ENCODE measurements around the gene PTPRO.

The PTPRO gene

DNA sequence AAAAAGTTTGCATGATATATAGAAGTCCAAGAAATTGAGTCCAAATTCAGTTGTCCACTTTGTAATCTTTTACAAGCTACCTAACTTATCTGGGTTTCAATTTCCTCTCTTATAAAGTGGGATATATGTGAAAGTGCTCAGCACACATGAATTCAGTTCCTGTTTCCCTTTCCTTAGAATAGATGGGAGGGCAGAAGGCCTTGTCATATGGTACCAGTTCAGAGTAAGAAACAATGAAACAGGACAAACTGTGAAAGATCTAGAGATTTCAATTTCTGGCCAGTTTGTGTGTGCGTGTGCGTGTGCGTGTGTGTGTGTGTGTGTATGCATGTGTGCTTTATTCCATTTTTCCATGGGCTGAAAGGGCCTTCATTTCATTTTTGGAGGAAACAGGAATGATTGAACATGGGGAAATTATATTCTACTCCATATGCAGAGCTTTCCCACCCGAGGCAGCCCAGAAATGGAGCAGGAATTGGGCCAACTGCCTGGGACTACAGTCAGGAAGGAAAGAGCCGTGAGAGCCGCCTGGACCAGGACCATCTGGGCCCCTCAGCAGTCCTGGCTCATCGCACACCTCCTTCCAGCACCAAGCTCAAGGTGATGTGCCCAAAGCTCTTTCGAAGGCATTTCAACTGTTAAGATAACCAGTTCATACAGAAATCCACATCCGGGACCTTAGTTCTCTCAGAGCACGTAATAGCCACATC is 283.7 kb downstream of the PTPRO start:
- Histone ChIP-seq H3K27ac (ENCODE audit: low read depth, low read length) (no peak overlapping the region), H4K20me1 (ENCODE audit: low read depth, low read length) (no peaks in the 10 kb centered on the region), H3K9me3 (ENCODE audit: insufficient read depth, low read length) (no peaks in the 10 kb centered on the region), H3K4me2 (ENCODE audit: low read depth, low read length, poor library complexity, severe bottlenecking) (no peak overlapping the region), H3K27me3 (ENCODE audit: low read length) (no peaks in the 10 kb centered on the region), H3K79me2 (ENCODE audit: insufficient read depth, low read length) (no peaks in the 10 kb centered on the region), H3K9ac (ENCODE audit: low read length) (no peak overlapping the region), H3K4me3 (ENCODE audit: insufficient read depth, low read length, poor library complexity, severe bottlenecking) (no peak overlapping the region), H3K9me2 (replicated peaks; ENCODE audit: insufficient read depth, low read length) (no peaks in the 10 kb centered on the region), H3F3A (ENCODE audit: insufficient read depth) (no peaks in the 10 kb centered on the region), H2AFZ (ENCODE audit: low read depth, low read length, severe bottlenecking) (no peak overlapping the region), H3K36me3 (ENCODE audit: low read length) (no peaks in the 10 kb centered on the region)
- TF ChIP-seq, protein P1, sequence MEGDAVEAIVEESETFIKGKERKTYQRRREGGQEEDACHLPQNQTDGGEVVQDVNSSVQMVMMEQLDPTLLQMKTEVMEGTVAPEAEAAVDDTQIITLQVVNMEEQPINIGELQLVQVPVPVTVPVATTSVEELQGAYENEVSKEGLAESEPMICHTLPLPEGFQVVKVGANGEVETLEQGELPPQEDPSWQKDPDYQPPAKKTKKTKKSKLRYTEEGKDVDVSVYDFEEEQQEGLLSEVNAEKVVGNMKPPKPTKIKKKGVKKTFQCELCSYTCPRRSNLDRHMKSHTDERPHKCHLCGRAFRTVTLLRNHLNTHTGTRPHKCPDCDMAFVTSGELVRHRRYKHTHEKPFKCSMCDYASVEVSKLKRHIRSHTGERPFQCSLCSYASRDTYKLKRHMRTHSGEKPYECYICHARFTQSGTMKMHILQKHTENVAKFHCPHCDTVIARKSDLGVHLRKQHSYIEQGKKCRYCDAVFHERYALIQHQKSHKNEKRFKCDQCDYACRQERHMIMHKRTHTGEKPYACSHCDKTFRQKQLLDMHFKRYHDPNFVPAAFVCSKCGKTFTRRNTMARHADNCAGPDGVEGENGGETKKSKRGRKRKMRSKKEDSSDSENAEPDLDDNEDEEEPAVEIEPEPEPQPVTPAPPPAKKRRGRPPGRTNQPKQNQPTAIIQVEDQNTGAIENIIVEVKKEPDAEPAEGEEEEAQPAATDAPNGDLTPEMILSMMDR (IDR thresholded peaks at IDR 0.05; ENCODE audit: insufficient read depth, low read length, poor library complexity, severe bottlenecking), result no peak
- no peak for TF ChIP-seq EZH2phosphoT487 (conservative IDR thresholded peaks at IDR 0.05; ENCODE audit: low read length)

DNA sequence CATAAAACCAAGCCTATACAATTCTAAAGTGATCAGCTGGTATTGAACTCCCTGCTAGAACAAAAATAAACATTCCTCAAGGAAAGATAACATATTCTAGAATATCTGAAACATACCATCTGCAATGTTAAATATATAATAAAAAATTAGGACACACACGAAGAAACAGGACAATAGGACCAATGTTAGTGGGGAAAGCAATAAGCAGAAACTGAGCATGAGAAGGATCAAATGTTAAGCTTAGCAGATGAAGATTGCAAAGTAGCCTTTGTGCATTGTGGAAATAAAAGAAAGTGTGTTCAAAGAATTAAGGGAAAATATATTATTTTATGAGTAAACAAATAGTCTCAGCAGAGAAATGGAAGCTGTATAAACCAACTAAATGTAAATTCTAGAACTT is 286.1 kb downstream of the PTPRO start:
- H3K4me3 ChIP-seq (ENCODE audit: insufficient read depth, low read length, poor library complexity, severe bottlenecking), result no peak overlapping the region
- TF ChIP-seq, protein P1 (IDR thresholded peaks at IDR 0.05; ENCODE audit: insufficient read depth, low read length, poor library complexity, severe bottlenecking), result no peak
- no peak for TF ChIP-seq EZH2phosphoT487 (conservative IDR thresholded peaks at IDR 0.05; ENCODE audit: low read length)
- no peak overlapping the region for H3K4me2 ChIP-seq (ENCODE audit: low read depth, low read length, poor library complexity, severe bottlenecking)
- H3K9me2 ChIP-seq (replicated peaks; ENCODE audit: insufficient read depth, low read length), result no peaks in the 10 kb centered on the region
- no peaks in the 10 kb centered on the region for H3F3A ChIP-seq (ENCODE audit: insufficient read depth)
- H2AFZ ChIP-seq (ENCODE audit: low read depth, low read length, severe bottlenecking), result no peak overlapping the region
- no peaks in the 10 kb centered on the region for H4K20me1 ChIP-seq (ENCODE audit: low read depth, low read length)
- H3K9ac ChIP-seq (ENCODE audit: low read length), result no peak overlapping the region
- no peaks in the 10 kb centered on the region for H3K36me3 ChIP-seq (ENCODE audit: low read length)
- H3K79me2 ChIP-seq (ENCODE audit: insufficient read depth, low read length), result no peaks in the 10 kb centered on the region
- H3K27ac ChIP-seq (ENCODE audit: low read depth, low read length), result no peak overlapping the region
- H3K27me3 ChIP-seq (ENCODE audit: low read length), result no peaks in the 10 kb centered on the region
- no peaks in the 10 kb centered on the region for H3K9me3 ChIP-seq (ENCODE audit: insufficient read depth, low read length)

DNA sequence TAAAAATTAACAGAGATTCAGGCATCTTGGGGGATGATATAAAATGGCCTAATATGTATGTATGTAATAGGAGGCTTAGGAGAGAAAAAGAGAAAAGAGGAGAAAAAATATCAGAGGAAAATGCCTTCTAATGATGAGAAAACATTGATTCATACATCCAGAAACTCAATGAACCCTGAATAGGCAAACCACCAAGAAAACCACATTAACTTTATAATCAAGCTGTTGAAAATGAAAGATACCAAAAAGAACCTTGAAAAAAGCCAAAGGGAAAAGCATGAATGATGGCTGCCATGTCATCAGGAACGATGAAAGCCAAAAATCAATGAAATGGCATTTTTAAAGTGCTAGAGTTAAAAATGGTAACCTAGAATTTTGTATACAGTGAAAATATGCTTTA is 286.6 kb downstream of the PTPRO start:
- H3F3A ChIP-seq (ENCODE audit: insufficient read depth), result no peaks in the 10 kb centered on the region
- no peak for TF ChIP-seq EZH2phosphoT487 (conservative IDR thresholded peaks at IDR 0.05; ENCODE audit: low read length)
- TF ChIP-seq, protein P1 (IDR thresholded peaks at IDR 0.05; ENCODE audit: insufficient read depth, low read length, poor library complexity, severe bottlenecking), result no peak
- no peak overlapping the region for H3K4me2 ChIP-seq (ENCODE audit: low read depth, low read length, poor library complexity, severe bottlenecking)
- no peaks in the 10 kb centered on the region for H3K79me2 ChIP-seq (ENCODE audit: insufficient read depth, low read length)
- H3K9me2 ChIP-seq (replicated peaks; ENCODE audit: insufficient read depth, low read length), result no peaks in the 10 kb centered on the region
- H3K27ac ChIP-seq (ENCODE audit: low read depth, low read length), result no peak overlapping the region
- H3K9ac ChIP-seq (ENCODE audit: low read length), result no peak overlapping the region
- H2AFZ ChIP-seq (ENCODE audit: low read depth, low read length, severe bottlenecking), result no peak overlapping the region
- no peaks in the 10 kb centered on the region for H3K9me3 ChIP-seq (ENCODE audit: insufficient read depth, low read length)
- H4K20me1 ChIP-seq (ENCODE audit: low read depth, low read length), result no peaks in the 10 kb centered on the region
- no peaks in the 10 kb centered on the region for H3K36me3 ChIP-seq (ENCODE audit: low read length)
- H3K27me3 ChIP-seq (ENCODE audit: low read length), result no peaks in the 10 kb centered on the region
- H3K4me3 ChIP-seq (ENCODE audit: insufficient read depth, low read length, poor library complexity, severe bottlenecking), result no peak overlapping the region
